WTC11 (cell line): ENCODE data around the gene GDF11. TPM values are rescaled to one million over a fixed set of nuclear protein-coding genes. Genes with fewer than 3 reads are reported as not detected.
"Not testable (repeated sequence)": the region's sequence is repeated elsewhere in the genome, so short reads cannot be mapped to it uniquely, and the experiment has no call there.

ENCODE experiments used
- ATAC-seq: fragments of 200-7000 bp; cut with Tn5 transposase; 2 replicates; pipeline ENCODE4 v1.10.0; 2021; ENCODE audit warnings: mild to moderate bottlenecking, moderate library complexity
- CTCF ChIA-PET: fragments of 300-600 bp; sonication (Branson Sonifier 250); formaldehyde crosslinking; loops from one replicate; lab custom pipeline; 2021; ENCODE audit warnings: antibody characterized with exemption; lab: Charles Lee
- POLR2A ChIA-PET: fragments of 350-600 bp; sonication (Branson Sonifier 250); formaldehyde crosslinking; loops from one replicate; lab custom pipeline; 2021; ENCODE audit warnings: antibody characterized with exemption; lab: Charles Lee
- DNase-seq: peaks from one replicate; pipeline ENCODE4 v3.0.0; 2021; ENCODE audit warnings: low spot score
- H3K27ac Mint-ChIP-seq: 2 replicates; pipeline ENCODE4 v1.8.0; 2021; ENCODE audit warnings: mixed read lengths
- H3K27me3 Mint-ChIP-seq: 2 replicates; pipeline ENCODE4 v1.8.0; 2021; ENCODE audit warnings: low read depth, mild to moderate bottlenecking, moderate library complexity, mixed read lengths
- H3K36me3 Mint-ChIP-seq: 2 replicates; pipeline ENCODE4 v1.8.0; 2021; ENCODE audit warnings: mixed read lengths
- H3K4me1 Mint-ChIP-seq: 2 replicates; pipeline ENCODE4 v1.8.0; 2022; ENCODE audit warnings: mixed read lengths
- H3K4me3 Mint-ChIP-seq: 2 replicates; pipeline ENCODE4 v1.8.0; 2021; ENCODE audit warnings: mild to moderate bottlenecking, moderate library complexity, mixed read lengths
- H3K9me3 Mint-ChIP-seq: 2 replicates; pipeline ENCODE4 v1.8.0; 2021; ENCODE audit warnings: mixed read lengths
- AFF4 ChIP-seq: sonication (generic); formaldehyde crosslinking; IDR thresholded peaks from 2 replicates; pipeline ENCODE4 v1.8.1; 2023; ENCODE audit warnings: mild to moderate bottlenecking, missing genetic modification reagents, borderline replicate concordance
- AR ChIP-seq: fragments of 250-450 bp; sonication (Bioruptor Pico); IDR thresholded peaks from 2 replicates; pipeline ENCODE4 v1.9.0; 2021; ENCODE audit warnings: mild to moderate bottlenecking
- ATF3 ChIP-seq: sonication (generic); formaldehyde crosslinking; conservative IDR thresholded peaks from 2 replicates; pipeline ENCODE4 v1.8.1; 2022; ENCODE audit warnings: mild to moderate bottlenecking, missing genetic modification reagents
- CBFB ChIP-seq: sonication (generic); formaldehyde crosslinking; IDR thresholded peaks from 2 replicates; pipeline ENCODE4 v1.8.1; 2022; ENCODE audit warnings: mild to moderate bottlenecking, low read depth, missing genetic modification reagents
- CREB1 ChIP-seq: sonication (generic); formaldehyde crosslinking; IDR thresholded peaks from 2 replicates; pipeline ENCODE4 v1.8.0; 2023; ENCODE audit warnings: mild to moderate bottlenecking, missing genetic modification reagents
- CREM ChIP-seq: sonication (generic); formaldehyde crosslinking; IDR thresholded peaks from 2 replicates; pipeline ENCODE4 v1.8.1; 2022; ENCODE audit warnings: mild to moderate bottlenecking, missing genetic modification reagents, moderate library complexity
- ELF4 ChIP-seq: sonication (generic); formaldehyde crosslinking; IDR thresholded peaks from 2 replicates; pipeline ENCODE4 v1.8.1; 2022; ENCODE audit warnings: low read depth, mild to moderate bottlenecking, moderate library complexity, missing genetic modification reagents
- ETV6 ChIP-seq: sonication (generic); formaldehyde crosslinking; IDR thresholded peaks from 2 replicates; pipeline ENCODE4 v1.8.1; 2022; ENCODE audit warnings: mild to moderate bottlenecking, missing genetic modification reagents
- FOXJ3 ChIP-seq: sonication (generic); formaldehyde crosslinking; IDR thresholded peaks from 2 replicates; pipeline ENCODE4 v1.9.0; 2021; ENCODE audit warnings: missing genetic modification reagents, mild to moderate bottlenecking, borderline replicate concordance
- FOXP1 ChIP-seq: sonication (generic); formaldehyde crosslinking; IDR thresholded peaks from 2 replicates; pipeline ENCODE4 v1.8.0; 2022; ENCODE audit warnings: missing genetic modification reagents, mild to moderate bottlenecking, moderate library complexity, borderline replicate concordance
- FOXP4 ChIP-seq: sonication (generic); formaldehyde crosslinking; IDR thresholded peaks from 2 replicates; pipeline ENCODE4 v1.8.0; 2022; ENCODE audit warnings: mild to moderate bottlenecking, missing genetic modification reagents
- IRF2 ChIP-seq: sonication (generic); formaldehyde crosslinking; IDR thresholded peaks from 2 replicates; pipeline ENCODE4 v1.8.0; 2022; ENCODE audit warnings: low read depth, missing genetic modification reagents, borderline replicate concordance
- NFE2L1 ChIP-seq: sonication (generic); formaldehyde crosslinking; IDR thresholded peaks from 2 replicates; pipeline ENCODE4 v1.8.1; 2023; ENCODE audit warnings: missing genetic modification reagents
- RELA ChIP-seq: sonication (generic); formaldehyde crosslinking; IDR thresholded peaks from 2 replicates; pipeline ENCODE4 v1.8.1; 2022; ENCODE audit warnings: missing genetic modification reagents, mild to moderate bottlenecking, borderline replicate concordance
- SMAD3 ChIP-seq: sonication (generic); formaldehyde crosslinking; IDR thresholded peaks from 2 replicates; pipeline ENCODE4 v1.8.0; 2022; ENCODE audit warnings: missing genetic modification reagents, mild to moderate bottlenecking, borderline replicate concordance
- SMAD4 ChIP-seq: sonication (generic); formaldehyde crosslinking; IDR thresholded peaks from 2 replicates; pipeline ENCODE4 v1.8.0; 2022; ENCODE audit warnings: mild to moderate bottlenecking, missing genetic modification reagents
- SP1 ChIP-seq: sonication (generic); formaldehyde crosslinking; conservative IDR thresholded peaks from 2 replicates; pipeline ENCODE4 v1.8.1; 2022; ENCODE audit warnings: missing genetic modification reagents
- TP53 ChIP-seq: sonication (generic); formaldehyde crosslinking; IDR thresholded peaks from 2 replicates; pipeline ENCODE4 v1.8.1; 2023; ENCODE audit warnings: mild to moderate bottlenecking, missing genetic modification reagents
- ZNF219 ChIP-seq: sonication (generic); formaldehyde crosslinking; IDR thresholded peaks from 2 replicates; pipeline ENCODE4 v1.8.0; 2023; ENCODE audit warnings: missing genetic modification reagents, mild to moderate bottlenecking, borderline replicate concordance
- total RNA-seq: library from RNA; stranded (reverse); gene quantifications from 3 replicates; pipeline ENCODE4 v1.2.3, GENCODE V29; 2021

GDF11 gene
- total RNA-seq, 1 experiment from 2014 or later, result 16.9 TPM

- H3K27ac Mint-ChIP-seq, H3K27me3 Mint-ChIP-seq, H3K4me3 Mint-ChIP-seq, ATAC-seq, H3K9me3 Mint-ChIP-seq, DNase-seq: not testable (repeated sequence)
- ChIA-PET POLR2A (interaction anchor here (1.1 kb wide), 1 partner anchor 12 kb away, joined by 3 read pairs; no protein-coding TSS in a partner anchor), CTCF (interaction anchor here (1.0 kb wide), 1 partner anchor 15 kb away, joined by 3 read pairs; no protein-coding TSS in a partner anchor)
- H3K4me1 Mint-ChIP-seq, result peaks cover 11% of the 10 kb centered on the region
- peaks cover 56% of the 10 kb centered on the region for H3K36me3 Mint-ChIP-seq
Measured at GRCh38 chr12:55758575-55758974, 15.7 kb downstream of the GDF11 start.

- POLR2A ChIA-PET, result no interaction called here
- no peak for DNase-seq
- CTCF ChIA-PET, result no interaction called here
- Mint-ChIP-seq H3K27me3 (no peaks in the 10 kb centered on the region), H3K9me3 (no peaks in the 10 kb centered on the region), H3K27ac (no peak overlapping the region), H3K4me3 (no peak overlapping the region), H3K4me1 (peaks cover 3% of the 10 kb centered on the region), H3K36me3 (peaks cover 52% of the 10 kb centered on the region)
- no peak for ATAC-seq
- TF ChIP-seq ZNF219 (CRISPR knock-in tag), result no peak
- no peak for TF ChIP-seq SMAD3 (CRISPR knock-in tag)
- no peak for TF ChIP-seq SP1 (CRISPR knock-in tag)
- no peak for TF ChIP-seq CREM (CRISPR knock-in tag)
- TF ChIP-seq NFE2L1 (CRISPR knock-in tag), result no peak
- no peak for TF ChIP-seq ELF4
- no peak for TF ChIP-seq AFF4 (CRISPR knock-in tag)
- no peak for TF ChIP-seq FOXP4 (CRISPR knock-in tag)
- no peak for TF ChIP-seq IRF2 (CRISPR knock-in tag)
- TF ChIP-seq TP53 (CRISPR knock-in tag), result no peak
Measured at GRCh38 chr12:55760663-55761062, 17.7 kb downstream of the GDF11 start.

- H3K27me3 Mint-ChIP-seq, result no peaks in the 10 kb centered on the region
- ATAC-seq (no peak), DNase-seq (no peak)
- H3K9me3 Mint-ChIP-seq, result no peaks in the 10 kb centered on the region
- H3K36me3 Mint-ChIP-seq, result peaks cover 46% of the 10 kb centered on the region
- ChIA-PET CTCF (interaction anchor here (1.0 kb wide), 1 partner anchor 24 kb away, joined by 3 read pairs; no protein-coding TSS in a partner anchor), POLR2A (no interaction called here)
- H3K27ac Mint-ChIP-seq, result no peak overlapping the region
- no peak overlapping the region for H3K4me3 Mint-ChIP-seq
- H3K4me1 Mint-ChIP-seq, result peaks cover 7% of the 10 kb centered on the region
- TF ChIP-seq CREB1 (CRISPR knock-in tag), result no peak
- no peak for TF ChIP-seq SMAD4
- TF ChIP-seq CBFB, result no peak
- no peak for TF ChIP-seq SMAD3 (CRISPR knock-in tag)
- no peak for TF ChIP-seq AR (CRISPR knock-in tag)
- TF ChIP-seq RELA (CRISPR knock-in tag), result no peak
- no peak for TF ChIP-seq ETV6 (CRISPR knock-in tag)
- TF ChIP-seq ATF3 (CRISPR knock-in tag), result no peak
- TF ChIP-seq FOXJ3, result no peak
- no peak for TF ChIP-seq FOXP1 (CRISPR knock-in tag)
Measured at GRCh38 chr12:55762646-55763045, 19.7 kb downstream of the GDF11 start.
